MM.1S (cell line): ENCODE measurements around the gene KLHL3.
"Not testable (repeated sequence)": the region's sequence is repeated elsewhere in the genome, so short reads cannot be mapped to it uniquely, and the experiment has no call there.

ENCODE experiments used
- DNase-seq: peaks from one replicate; pipeline ENCODE4 v3.0.0-alpha.2; 2015
- H2AFZ ChIP-seq: fragments of 300-600 bp; sonication (generic); 2 replicates; pipeline ENCODE4 v1.6.0; 2016; ENCODE audit warnings: antibody characterized with exemption, low read length
- H3F3A ChIP-seq: fragments of 300-600 bp; sonication (generic); 2 replicates; pipeline ENCODE4 v1.6.1; 2016; ENCODE audit warnings: mild to moderate bottlenecking, antibody characterized with exemption, low read length, moderate library complexity, mixed read lengths; ENCODE audit not compliant: insufficient read depth
- H3K27ac ChIP-seq: fragments of 300-600 bp; sonication (generic); 2 replicates; pipeline ENCODE4 v1.5.1; 2016; ENCODE audit warnings: mild to moderate bottlenecking, low read length
- H3K27me3 ChIP-seq: fragments of 300-600 bp; sonication (generic); replicated peaks from 2 replicates; pipeline ENCODE4 v1.6.0; 2016; ENCODE audit warnings: low read length; ENCODE audit not compliant: insufficient read depth
- H3K36me3 ChIP-seq: fragments of 300-600 bp; sonication (generic); replicated peaks from 2 replicates; pipeline ENCODE4 v1.6.1; 2016; ENCODE audit warnings: mild to moderate bottlenecking, low read length, mixed read lengths; ENCODE audit not compliant: insufficient read depth
- H3K4me1 ChIP-seq: fragments of 300-600 bp; sonication (generic); 2 replicates; pipeline ENCODE4 v1.6.1; 2016; ENCODE audit warnings: low read length, mixed read lengths
- H3K4me2 ChIP-seq: fragments of 300-600 bp; sonication (generic); 2 replicates; pipeline ENCODE4 v1.6.0; 2016; ENCODE audit warnings: low read depth, low read length
- H3K4me3 ChIP-seq: fragments of 300-600 bp; sonication (generic); 2 replicates; pipeline ENCODE4 v1.5.1; 2016; ENCODE audit warnings: low read length, mixed read lengths
- H3K79me2 ChIP-seq: fragments of 300-600 bp; sonication (generic); 2 replicates; pipeline ENCODE4 v1.6.1; 2016; ENCODE audit warnings: mixed run types, low read length, mixed read lengths
- H3K9ac ChIP-seq: fragments of 300-600 bp; sonication (generic); 2 replicates; pipeline ENCODE4 v1.6.1; 2016; ENCODE audit warnings: low read length, mixed read lengths
- H3K9me2 ChIP-seq: fragments of 300-600 bp; sonication (generic); replicated peaks from 2 replicates; pipeline ENCODE4 v1.6.1; 2016; ENCODE audit warnings: mild to moderate bottlenecking, low read length, mixed read lengths; ENCODE audit not compliant: insufficient read depth
- H3K9me3 ChIP-seq: fragments of 300-600 bp; sonication (generic); replicated peaks from 2 replicates; pipeline ENCODE4 v1.6.1; 2016; ENCODE audit warnings: mild to moderate bottlenecking, low read length, mixed read lengths; ENCODE audit not compliant: insufficient read depth
- H4K20me1 ChIP-seq: fragments of 300-600 bp; sonication (generic); 2 replicates; pipeline ENCODE4 v1.6.1; 2016; ENCODE audit warnings: mild to moderate bottlenecking, low read length, moderate library complexity, mixed read lengths; ENCODE audit not compliant: insufficient read depth
- CTCF ChIP-seq: fragments of 300-600 bp; sonication (generic); IDR thresholded peaks from 2 replicates; pipeline ENCODE4 v1.5.1; 2016; ENCODE audit warnings: antibody characterized with exemption, low read length, mixed read lengths
- EZH2 ChIP-seq: fragments of 300-600 bp; sonication (generic); optimal IDR thresholded peaks from 2 replicates; pipeline ENCODE3; 2017; ENCODE audit warnings: low read depth, mild to moderate bottlenecking, antibody characterized with exemption, low read length, mixed read lengths
- EZH2phosphoT487 ChIP-seq: fragments of 300-600 bp; sonication (generic); IDR thresholded peaks from 2 replicates; pipeline ENCODE4 v1.6.1; 2018; ENCODE audit warnings: antibody characterized with exemption, low read length

KLHL3 gene

GRCh38 chr5:137778772-137779564 is 43.1 kb upstream of the KLHL3 start:
- no peak overlapping the region for H2AFZ ChIP-seq
- no peaks in the 10 kb centered on the region for H3K9me2 ChIP-seq
- no peaks in the 10 kb centered on the region for H3K9me3 ChIP-seq
- TF ChIP-seq CTCF (peak; percentile 56), EZH2phosphoT487 (no peak), EZH2 (no peak)
- H3K4me3 ChIP-seq, result no peak overlapping the region
- DNase-seq, result peak; percentile 50
- no peak overlapping the region for H3K27ac ChIP-seq
- H3K4me1 ChIP-seq, result no peaks in the 10 kb centered on the region
- no peak overlapping the region for H3K4me2 ChIP-seq
- H3K9ac ChIP-seq, result no peak overlapping the region
- no peaks in the 10 kb centered on the region for H3K79me2 ChIP-seq
- H4K20me1 ChIP-seq, result no peaks in the 10 kb centered on the region
- no peaks in the 10 kb centered on the region for H3K27me3 ChIP-seq
- no peaks in the 10 kb centered on the region for H3F3A ChIP-seq
- H3K36me3 ChIP-seq, result no peaks in the 10 kb centered on the region

GRCh38 chr5:137767937-137768336 is 32.0 kb upstream of the KLHL3 start:
- not testable (repeated sequence) for H3K9me2 ChIP-seq, H3K9ac ChIP-seq, H3F3A ChIP-seq, H3K4me2 ChIP-seq, H3K9me3 ChIP-seq, H2AFZ ChIP-seq, H3K4me3 ChIP-seq, H3K79me2 ChIP-seq, H3K27me3 ChIP-seq, H3K4me1 ChIP-seq, H4K20me1 ChIP-seq, DNase-seq, H3K36me3 ChIP-seq, H3K27ac ChIP-seq

GRCh38 chr5:137761566-137761965 is 25.7 kb upstream of the KLHL3 start:
- Histone ChIP-seq H3K27ac (no peak overlapping the region), H3K27me3 (no peaks in the 10 kb centered on the region), H3K9ac (no peak overlapping the region), H3K9me2 (no peaks in the 10 kb centered on the region), H3K4me2 (no peak overlapping the region), H3K79me2 (no peaks in the 10 kb centered on the region), H3K36me3 (no peaks in the 10 kb centered on the region), H3K9me3 (no peaks in the 10 kb centered on the region), H2AFZ (no peak overlapping the region), H3K4me3 (no peak overlapping the region), H4K20me1 (no peaks in the 10 kb centered on the region), H3K4me1 (no peaks in the 10 kb centered on the region), H3F3A (no peaks in the 10 kb centered on the region)
- no peak for TF ChIP-seq EZH2
- TF ChIP-seq EZH2phosphoT487, result no peak
- no peak for TF ChIP-seq CTCF
- DNase-seq, result no peak

GRCh38 chr5:137760719-137761516 is 25.0 kb upstream of the KLHL3 start:
- Histone ChIP-seq H3K4me1 (no peaks in the 10 kb centered on the region), H3K9me3 (no peaks in the 10 kb centered on the region), H2AFZ (no peak overlapping the region), H3K79me2 (no peaks in the 10 kb centered on the region), H3K36me3 (no peaks in the 10 kb centered on the region), H3K27me3 (no peaks in the 10 kb centered on the region), H3K4me2 (no peak overlapping the region), H3K9ac (no peak overlapping the region), H3F3A (no peaks in the 10 kb centered on the region), H3K4me3 (no peak overlapping the region), H4K20me1 (no peaks in the 10 kb centered on the region), H3K27ac (no peak overlapping the region), H3K9me2 (no peaks in the 10 kb centered on the region)
- TF ChIP-seq CTCF, result no peak
- no peak for TF ChIP-seq EZH2
- no peak for TF ChIP-seq EZH2phosphoT487
- no peak for DNase-seq
